GM12864 (cell line): ENCODE results near the gene PLSCR1.
A peak's percentile ranks its signal among the peaks of the same experiment; 100 is the strongest.

Experiments
- DNase-seq: peaks from one replicate; pipeline ENCODE4 v3.0.0-alpha.2; 2011; ENCODE audit warnings: low read depth
- H3K4me3 ChIP-seq: 2 replicates; pipeline ENCODE4 v1.5.1; 2011; ENCODE audit warnings: mild to moderate bottlenecking, low read depth, low read length, control low read depth
- CTCF ChIP-seq: IDR thresholded peaks from 2 replicates; pipeline ENCODE4 v1.5.1; 2011; ENCODE audit warnings: low read depth, mild to moderate bottlenecking, moderate library complexity, low read length, control low read depth, inconsistent platforms; ENCODE audit errors: missing control alignments

The PLSCR1 gene

GRCh38 chr3:146542978-146543377 is 1.4 kb downstream of the PLSCR1 start:
- no peak for DNase-seq
- no peak for TF ChIP-seq CTCF
- H3K4me3 ChIP-seq, result peak overlapping the region; percentile 77

GRCh38 chr3:146542179-146542578 is 2.2 kb downstream of the PLSCR1 start:
- no peak for DNase-seq
- H3K4me3 ChIP-seq, result no peak overlapping the region; the same call in 1 of the 2 replicates
- TF ChIP-seq CTCF, result no peak

- no peak for TF ChIP-seq CTCF
- H3K4me3 ChIP-seq, result no peak overlapping the region
- DNase-seq, result no peak
These were observed 3.4 kb downstream of the PLSCR1 start for GRCh38 chr3:146540978-146541377.

GRCh38 chr3:146540236-146540635 is 4.2 kb downstream of the PLSCR1 start:
- no peak overlapping the region for H3K4me3 ChIP-seq
- no peak for DNase-seq
- TF ChIP-seq CTCF, result no peak

GRCh38 chr3:146539315-146539714 is 5.1 kb downstream of the PLSCR1 start:
- no peak for TF ChIP-seq CTCF
- no peak overlapping the region for H3K4me3 ChIP-seq
- no peak for DNase-seq

GRCh38 chr3:146537603-146538002 is 6.8 kb downstream of the PLSCR1 start:
- TF ChIP-seq CTCF, result no peak
- DNase-seq, result no peak
- no peak overlapping the region for H3K4me3 ChIP-seq

GRCh38 chr3:146536681-146537080 is 7.7 kb downstream of the PLSCR1 start:
- no peak overlapping the region for H3K4me3 ChIP-seq
- no peak for DNase-seq
- no peak for TF ChIP-seq CTCF
